NCI-H1694 (cell line): Measurements from ENCODE around the gene FCMR.

Experiments used
- DNase-seq: peaks from one replicate; lab custom pipeline; 2025; lab: John Stamatoyannopoulos, UW

The FCMR gene, protein sequence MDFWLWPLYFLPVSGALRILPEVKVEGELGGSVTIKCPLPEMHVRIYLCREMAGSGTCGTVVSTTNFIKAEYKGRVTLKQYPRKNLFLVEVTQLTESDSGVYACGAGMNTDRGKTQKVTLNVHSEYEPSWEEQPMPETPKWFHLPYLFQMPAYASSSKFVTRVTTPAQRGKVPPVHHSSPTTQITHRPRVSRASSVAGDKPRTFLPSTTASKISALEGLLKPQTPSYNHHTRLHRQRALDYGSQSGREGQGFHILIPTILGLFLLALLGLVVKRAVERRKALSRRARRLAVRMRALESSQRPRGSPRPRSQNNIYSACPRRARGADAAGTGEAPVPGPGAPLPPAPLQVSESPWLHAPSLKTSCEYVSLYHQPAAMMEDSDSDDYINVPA

DNA sequence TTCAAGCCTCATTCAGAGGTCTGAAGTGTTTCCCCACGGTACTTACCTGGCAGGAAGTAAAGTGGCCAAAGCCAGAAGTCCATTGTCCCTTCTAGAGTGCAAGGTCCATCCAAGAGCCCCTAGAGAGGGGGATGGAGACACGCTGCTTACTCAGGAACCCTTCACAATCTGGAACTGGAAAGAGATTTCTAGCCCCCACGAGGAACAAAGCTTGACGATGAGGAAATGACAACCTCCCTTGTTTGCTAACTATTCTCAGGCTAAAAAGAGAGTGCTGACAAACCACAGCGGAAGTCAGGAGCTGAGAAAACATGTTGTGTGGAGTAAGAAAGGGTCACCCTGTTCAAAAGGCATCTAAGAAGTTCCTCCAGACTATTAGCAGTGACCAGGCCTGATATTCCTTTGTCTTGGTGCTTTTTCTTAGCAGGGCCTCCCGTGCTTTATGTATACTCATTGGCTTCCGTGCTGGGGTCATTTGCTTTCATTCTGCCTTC, at the start of gene FCMR:
Gene FCMR (minus strand): TSS at position 170 of the 494 bp plus-strand sequence. CDS start 87 bp downstream, at position 83.
- DNase-seq, result no peak

DNA sequence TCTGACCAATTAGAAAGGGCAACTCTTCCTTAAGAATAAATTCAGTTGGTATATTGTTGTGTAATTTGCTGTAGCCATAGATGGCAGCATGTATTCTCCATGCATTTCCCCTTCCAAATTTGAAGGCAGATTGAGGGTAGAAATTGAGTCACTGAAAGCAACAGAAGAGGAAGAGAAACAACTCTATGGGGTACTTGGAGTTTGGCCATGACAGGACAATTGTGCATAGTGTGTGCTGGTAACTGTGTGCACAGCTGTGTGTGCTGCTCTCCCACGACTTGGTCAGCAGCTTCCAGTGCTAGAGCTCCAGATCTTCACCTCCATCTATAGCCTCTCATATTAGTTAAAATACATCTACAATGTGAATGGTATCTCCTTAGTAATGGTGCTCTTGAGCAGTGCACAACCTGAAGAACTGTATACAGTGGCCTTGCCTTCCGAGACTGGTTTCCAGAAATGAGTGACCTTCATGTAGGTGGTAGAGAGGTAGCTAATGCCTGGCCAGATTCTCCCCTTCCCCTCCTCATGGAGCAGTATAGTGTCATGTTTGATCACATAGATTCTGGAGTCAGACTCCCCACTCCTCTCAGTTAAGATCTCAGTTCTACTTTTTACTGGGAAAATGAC, 49.4 kb upstream of the FCMR start:
- DNase-seq, result no peak

DNA sequence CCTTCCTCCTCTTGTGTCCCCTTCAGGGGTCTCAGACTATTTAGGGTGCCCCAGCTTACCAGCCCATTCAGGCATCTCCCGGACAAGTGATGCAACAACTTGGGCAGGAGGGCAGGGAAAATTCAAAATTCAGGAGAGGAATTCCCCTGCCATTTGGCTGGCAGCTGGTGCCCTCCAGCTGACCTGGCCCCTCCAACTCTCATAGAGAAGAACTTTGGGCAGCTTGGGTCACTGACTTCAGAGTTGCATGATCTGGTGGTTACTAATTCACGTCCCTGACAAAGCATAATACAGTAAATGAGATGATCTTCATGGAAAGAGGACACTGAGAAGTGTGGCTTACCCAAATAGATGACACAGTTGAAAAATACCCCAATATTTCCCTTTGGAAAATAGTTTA, 48.7 kb upstream of the FCMR start, which contains the start of gene FCAMR:
Gene FCAMR (minus strand): TSS at position 15 of the 400 bp plus-strand sequence. CDS start 335 bp downstream, outside the sequence.
- DNase-seq, result no peak

DNA sequence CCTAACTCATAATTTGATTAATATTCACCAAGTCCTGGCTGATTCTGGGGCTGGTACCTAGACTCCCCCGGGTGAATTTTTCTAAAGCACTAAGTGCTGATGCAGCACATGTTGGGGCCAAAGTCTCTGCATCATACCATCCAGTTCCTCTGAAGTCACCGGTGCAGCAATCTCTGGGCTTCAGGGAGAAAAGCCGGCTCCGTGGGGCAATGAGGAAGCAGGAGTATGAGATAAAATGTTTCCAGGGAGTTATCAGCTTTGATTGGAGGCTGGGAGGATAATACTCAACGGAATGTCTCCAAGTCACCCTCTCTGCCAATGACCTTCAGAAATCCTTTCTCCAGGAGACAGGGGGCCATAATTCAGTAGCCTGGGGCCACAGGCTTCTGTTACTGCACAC, 47.3 kb upstream of the FCMR start:
- DNase-seq, result no peak

DNA sequence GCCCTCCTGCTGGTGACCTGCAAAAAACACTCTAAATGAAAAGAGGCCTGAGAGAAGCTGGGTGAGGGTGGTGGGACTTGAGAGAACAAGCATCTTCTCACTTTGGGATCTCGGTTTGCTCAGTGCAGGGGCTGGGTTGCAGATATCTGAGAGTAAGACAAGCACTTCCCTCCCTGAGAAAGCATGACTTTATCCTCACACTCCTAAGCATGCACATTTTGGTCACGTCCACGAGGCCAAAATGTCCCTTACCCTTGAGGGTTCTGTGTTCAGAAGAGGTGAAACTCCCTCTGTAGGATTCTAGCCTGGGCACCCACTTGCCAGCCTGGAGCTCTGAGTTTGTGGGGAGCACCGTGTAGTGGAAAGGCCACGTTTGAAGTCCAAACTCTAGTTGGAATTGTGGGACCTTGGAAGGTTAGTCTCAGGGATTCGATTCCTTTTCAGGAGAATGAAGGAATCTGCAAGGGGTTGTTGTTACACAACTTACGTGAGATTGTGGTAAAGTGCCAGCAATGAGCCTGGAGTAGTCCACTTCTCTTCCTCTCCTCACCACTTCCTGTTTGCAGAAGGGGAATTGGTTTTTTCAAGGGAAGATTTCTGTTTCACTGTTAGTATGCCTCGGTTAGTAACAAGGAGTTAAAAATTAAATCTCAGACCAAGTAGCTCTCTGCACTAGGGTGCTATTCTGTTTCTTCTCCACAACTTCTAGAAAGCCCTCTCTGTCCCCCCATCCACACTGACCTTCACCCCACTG, 45.5 kb upstream of the FCMR start:
- DNase-seq, result no peak

DNA sequence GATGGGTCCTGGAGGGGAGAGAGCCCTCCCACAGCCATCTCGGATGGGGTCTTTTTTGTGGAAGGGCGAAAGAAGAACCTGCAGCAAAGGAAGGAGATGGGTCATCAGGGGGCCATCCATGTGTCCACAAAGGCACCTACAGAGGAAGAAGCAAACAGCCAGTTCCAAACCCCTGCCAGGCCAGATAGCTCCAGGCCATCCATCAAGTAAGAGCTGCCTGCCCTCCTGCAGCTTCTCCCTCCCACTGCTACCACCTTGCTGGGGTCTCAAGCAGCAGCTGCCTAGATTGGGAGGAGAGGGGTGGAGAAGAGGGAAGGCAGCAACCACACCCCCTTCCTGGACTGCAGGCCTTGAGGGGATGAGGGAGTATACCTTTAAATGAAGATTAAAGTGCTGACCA, 44.0 kb upstream of the FCMR start:
- DNase-seq, result no peak

DNA sequence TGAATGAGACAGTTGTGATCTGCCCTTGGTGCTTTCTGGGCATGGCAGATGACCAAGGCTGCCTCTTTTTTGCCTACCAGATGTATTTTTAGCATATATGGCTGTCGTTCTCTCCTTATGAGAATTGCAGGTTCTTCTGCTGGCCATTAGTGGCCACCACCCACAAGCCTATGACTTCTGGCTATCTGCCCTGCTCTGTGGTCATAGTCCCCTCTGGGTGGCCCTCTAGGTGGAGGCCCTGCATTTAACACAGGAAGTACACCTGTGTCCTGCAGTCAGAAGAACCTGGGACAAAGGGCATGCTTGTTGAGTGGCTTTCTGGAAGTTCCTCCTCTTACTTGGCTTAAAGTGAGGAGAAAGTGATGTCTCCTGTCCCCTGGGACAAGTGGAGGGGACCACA, 42.0 kb upstream of the FCMR start:
- DNase-seq, result no peak

DNA sequence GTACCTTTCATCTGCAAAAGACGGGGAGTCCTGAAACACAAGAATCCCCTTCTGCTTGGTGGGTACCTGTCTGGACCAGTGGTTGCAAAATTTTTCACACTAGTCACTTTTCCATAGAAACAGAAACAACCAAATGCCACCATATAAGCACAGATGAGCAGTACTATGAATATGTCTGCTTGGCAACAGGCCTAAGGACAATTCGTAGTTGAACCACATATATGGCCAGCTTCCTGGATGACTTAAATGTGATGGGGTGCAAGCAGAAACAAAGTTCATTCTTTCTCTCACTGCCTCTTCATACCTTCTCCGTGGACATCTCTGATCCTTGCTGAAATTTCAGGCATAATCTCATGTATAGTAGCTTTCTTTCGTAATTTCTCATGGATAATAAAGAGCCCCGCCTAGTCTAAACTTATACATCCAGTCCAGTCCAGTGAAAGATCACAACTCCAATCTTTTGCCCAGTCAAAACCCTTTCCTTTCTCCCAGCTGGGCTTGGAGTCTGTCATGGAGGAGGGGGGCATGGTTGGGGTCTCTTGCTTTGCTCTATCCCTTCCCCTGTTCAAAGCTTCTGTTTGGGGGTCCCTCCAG, 41.5 kb upstream of the FCMR start:
- no peak for DNase-seq

DNA sequence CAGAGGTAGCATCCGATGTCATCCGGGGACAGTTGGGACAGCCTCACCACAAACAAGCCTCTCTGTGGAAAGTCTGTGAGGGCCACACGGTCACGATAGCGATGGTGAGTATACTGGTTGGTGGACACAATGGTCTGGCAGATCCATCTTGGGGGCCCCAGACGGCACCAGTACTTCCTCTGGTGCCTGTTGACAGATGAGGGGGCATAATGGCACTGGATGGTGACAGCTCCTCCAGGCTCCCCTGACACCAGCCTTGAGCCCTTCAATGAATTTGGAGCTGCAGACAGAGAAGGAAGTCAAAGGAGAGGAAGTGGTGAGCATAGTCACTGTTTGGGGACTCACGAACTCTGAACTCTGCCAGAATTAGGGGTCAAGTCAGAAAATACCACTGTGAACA, 40.5 kb upstream of the FCMR start:
- no peak for DNase-seq

DNA sequence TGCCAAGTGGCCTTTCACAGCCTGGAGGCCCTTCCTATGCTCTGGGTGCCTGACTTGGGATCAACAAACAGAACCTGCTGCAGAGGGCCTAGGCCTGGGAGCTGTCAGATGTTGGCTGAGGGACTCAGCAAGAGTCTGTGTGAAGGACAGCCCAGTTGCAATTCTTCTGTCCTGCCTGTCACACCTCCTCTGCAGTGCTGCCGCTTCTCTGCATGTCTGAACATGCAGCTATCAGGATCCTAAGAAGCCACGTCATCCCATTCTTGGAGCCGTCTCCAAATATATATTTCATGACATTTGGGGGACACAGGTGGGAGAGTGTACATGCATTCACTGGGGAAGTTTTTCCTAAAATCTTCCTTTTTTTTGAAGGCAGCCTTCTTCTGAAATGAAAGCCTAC, 39.9 kb upstream of the FCMR start:
- DNase-seq, result no peak

DNA sequence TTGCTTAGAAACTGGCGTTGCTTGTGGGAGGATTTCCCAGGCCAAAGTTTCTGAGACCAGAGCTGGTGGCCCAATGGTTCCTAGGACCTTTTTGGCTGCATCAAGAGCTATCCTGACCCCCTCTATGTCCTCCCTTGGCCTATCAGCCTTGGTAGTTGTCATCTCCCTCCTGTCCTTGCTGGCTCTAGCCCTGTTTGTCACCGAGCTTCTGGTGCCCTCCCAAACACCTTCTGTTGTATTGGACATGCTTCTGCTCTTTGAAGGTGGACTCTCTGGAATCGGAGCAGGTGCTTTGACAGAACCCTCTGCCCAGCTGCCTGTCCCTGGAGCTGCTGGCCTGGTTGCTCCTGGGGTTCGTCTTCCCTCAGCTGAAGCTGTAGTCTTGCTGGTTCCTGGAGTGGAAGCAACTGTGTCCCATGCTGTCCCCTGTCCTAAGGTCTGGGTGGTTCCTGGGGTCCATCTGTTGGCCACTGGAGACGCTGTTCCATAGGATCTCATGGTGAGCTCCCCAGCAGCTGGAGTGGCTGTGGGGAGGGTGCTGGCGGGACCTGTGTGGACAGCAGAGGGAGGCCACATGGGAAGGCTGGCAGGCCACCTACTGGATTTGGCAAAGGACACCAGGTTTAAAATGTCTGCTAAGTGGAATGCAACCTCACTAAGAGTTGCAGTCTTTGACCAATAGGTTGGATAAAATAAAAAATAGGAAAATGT, 39.1 kb upstream of the FCMR start:
- no peak for DNase-seq

DNA sequence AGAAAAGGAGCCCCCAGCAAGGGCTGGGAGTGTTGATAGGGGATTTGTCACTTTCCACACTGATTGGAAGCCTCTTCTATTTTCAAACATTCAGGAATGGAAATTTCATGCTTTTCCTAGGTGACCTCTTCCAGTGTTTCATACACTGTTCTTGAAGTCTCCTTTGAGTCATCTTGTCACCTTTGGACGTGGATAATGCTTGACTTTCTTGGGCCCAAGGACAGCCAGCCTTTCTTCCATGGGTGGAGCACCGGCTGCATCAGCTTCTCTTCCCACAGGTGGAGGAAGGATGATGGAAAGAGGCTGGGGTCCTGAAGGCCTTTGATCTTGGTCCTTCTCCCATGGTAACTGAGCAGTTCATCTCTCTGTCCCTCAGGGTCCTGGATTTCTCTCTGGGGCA, 36.4 kb upstream of the FCMR start:
- no peak for DNase-seq

DNA sequence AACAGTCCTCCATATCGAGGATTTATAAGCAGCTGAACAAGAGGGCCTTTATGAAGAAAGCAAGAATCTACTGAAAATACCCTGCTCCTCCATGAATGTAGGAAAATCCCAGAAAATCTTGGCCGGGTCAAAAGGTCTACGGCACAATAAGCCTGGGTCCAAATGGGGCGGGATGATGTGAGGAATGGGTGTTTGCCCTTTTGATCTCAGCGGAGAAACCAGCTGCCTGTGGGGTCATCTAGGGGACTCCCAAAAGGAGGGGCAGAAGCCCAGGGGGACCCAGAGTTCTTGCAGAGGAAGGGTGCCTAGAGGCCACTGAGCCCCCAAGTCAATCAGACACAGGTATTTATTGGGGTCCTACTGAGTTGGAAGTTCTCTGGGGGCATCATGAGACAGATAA, 35.9 kb upstream of the FCMR start:
- DNase-seq, result no peak

DNA sequence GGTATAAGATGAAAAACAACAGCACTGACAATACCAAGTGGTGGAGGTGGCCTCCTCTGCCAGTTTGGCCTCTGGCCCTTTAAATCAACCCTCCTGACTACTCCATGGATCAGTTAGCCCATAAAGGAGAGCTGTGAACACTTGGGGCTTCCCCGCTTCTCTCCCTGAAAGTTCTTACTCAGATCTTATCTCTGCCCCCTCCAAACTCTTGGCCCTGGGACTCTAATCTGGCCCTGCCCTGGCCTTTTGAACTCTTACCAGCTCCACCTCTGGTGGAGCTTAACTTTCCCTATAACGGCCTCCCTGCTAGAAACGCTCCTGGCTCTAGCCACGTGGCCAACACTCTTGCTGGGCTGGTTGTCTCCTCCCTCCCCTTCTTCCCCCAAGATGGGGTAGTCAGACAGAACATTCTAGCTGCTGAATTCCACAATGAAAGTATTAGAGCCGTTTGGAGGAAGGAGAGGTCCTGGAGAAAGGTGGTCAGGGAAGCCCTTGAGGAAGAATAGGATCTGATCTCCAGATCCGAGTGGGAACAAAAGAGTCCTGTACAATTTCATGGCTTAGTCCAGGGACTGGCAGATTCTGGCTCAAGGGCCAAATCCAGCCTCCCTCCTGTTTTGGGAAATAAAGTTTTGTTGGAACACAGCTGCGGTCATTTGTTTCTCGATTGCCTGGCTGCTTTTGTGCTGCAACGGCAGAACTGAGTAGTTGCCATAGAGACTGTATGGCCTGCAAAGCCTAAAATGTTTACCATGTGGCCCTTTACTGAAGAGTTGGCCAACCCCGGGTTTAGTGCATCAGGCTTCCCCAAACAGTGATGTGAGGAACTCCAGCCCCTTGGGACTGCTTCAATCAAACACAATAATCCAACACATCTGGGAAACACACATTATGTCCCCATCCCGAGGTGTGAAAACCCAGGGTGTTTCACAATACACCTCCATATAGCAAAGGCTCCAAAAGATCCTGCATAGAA, 34.0 kb upstream of the FCMR start:
- DNase-seq, result no peak

DNA sequence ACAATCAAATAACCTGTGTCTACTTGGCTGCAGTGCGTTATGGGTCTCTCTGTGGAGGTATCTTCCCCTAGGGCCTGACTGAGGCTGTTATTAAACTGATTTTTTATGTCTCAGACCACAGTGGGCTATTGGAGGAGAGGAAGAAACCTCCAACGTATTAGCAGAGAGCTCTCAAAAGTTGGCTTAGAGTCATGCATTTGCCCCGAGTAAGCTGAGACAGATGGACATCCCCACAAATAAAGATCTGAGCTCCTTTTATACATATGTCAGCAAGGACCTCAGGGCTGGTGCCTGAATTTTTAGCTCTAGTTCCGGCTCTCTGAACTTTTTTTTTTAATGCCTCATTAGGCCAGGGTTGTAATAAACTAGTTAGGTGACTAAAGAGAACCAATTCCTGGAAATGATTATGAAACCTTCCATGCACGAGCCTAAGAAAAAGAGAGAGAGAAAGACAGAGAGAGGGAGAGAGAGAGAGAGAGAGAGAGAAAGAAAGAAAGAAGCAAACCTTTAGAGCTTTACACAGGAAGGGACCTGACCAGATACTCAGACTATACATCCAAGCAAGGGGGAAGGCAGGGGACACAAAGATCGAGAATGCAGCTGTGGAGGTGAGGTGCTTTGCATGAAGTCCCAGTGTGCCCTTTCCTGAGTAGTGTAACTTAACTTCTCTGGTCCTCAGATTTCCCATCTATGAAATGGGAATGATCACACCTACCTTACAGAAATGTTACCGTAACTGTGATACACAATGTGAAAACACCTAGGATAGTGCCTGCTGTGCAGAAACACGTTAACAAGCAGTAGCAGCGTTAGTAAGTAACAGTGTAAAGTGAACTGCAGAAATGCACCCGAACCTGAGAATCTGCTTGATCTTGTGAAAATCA, 33.0 kb upstream of the FCMR start:
- DNase-seq, result no peak

DNA sequence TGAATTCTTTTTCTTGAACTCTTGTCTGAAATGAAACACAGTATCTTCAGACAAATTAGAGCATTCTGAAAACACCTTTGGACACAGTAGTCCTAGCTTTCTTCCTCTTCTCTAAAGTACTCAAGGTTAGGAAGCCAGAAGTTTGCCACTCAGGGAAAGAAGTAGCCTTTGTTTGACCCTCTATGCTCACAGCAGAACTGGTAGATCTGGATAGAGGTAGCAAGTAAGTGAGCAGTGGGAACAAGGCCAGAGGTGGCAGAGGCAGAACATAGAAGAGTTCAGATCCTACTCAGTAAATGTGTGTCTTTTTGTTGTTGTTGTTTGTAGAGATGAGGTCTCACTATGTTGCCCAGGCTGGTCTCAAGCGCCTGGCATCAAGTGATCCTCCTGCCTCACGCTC, 31.9 kb upstream of the FCMR start:
- no peak for DNase-seq

DNA sequence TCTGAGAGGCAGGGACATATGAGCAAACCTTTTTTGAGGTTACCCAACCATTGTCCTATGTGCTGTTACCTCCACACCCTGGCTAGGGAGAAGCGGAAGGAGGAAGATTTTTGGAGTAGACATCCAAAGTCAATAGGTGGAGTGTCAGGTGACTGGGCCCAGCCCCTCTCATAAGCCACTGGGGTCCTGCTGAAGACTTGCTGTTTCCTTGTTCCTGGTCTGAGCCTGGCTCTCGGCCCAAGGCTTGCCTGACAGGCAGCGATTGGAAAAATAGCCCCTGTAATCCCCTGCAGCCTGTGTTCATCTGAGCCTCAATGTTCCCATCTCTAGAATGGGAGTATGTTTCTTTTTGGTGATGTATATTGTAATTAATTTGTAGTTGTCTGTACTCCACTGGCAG, 31.4 kb upstream of the FCMR start:
- no peak for DNase-seq

DNA sequence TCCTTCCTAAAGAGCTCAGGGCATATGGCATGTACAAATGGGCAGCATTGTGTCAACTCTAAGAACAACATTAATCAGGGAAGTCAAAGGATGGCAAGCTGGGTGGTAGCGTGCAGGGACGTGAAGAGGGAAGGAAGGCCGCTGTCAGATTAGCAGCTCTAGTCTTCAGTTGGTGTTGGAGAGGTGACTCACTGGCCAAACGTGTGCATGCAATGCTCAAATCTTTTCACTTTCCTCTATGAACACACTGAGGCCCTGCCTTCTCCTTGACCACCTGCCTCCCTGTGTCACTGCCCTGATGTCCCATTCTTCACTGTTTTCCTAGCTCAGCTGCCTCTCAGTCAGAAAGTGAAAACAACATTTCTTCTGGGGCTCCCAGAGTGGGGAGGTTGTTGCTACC, 30.4 kb upstream of the FCMR start:
- no peak for DNase-seq

DNA sequence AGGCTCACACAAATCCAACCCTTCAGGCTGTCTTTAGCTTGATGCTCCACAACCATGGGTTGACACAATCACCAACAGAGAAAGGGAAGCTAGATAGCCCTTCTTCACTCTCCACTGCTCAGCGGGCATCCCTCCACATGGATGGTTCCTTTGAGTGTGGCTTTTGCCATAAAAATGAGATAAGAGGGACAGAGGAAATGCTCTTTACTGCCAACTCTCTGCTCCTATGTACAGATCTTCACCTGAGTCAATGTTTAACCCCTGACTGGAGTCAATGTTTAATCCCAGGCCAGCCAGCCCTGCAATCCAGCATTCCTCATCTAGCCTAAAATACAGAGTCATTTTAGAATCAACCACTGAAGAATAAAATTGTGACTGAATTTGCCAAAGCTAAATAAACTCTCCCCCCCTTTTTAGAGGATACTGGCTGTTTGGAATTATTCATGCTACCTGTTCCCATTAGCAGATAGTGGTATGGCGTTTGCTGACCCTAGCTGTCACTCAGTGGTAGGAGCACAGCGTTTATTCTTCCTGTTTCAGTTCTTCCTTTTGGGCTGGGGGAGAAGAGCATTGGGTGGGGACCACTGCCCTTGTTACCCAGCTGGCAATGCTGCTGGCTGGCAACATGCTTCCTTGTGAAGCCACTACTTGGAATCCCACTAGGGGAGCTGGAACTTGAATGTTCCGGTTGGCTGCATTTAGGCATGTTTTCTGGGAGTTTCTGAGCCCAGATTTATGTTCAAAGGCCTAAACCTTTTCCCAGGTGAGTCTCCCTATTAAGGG, 29.8 kb upstream of the FCMR start:
- DNase-seq, result no peak
